A549 (cell line): ENCODE measurements around the gene MRPS5. TPM values are rescaled to one million over a fixed set of nuclear protein-coding genes. Genes with fewer than 3 reads are reported as not detected.

ENCODE experiments used
- ATAC-seq, 2 experiments: fragments of 200-7000 bp in 1 of 2; fragments of >200 bp in 1 of 2; cut with Nextera tagmentation in 1 of 2; cut with Tn5 transposase in 1 of 2; 3 replicates each; pipeline versions ENCODE4 v1.8.0 to v1.9.1; 2018 to 2020; ENCODE audit warnings: mild to moderate bottlenecking in 1 of 2, moderate library complexity in 1 of 2
- CTCF ChIA-PET: fragments of 300-600 bp; sonication (Branson Sonifier 250); formaldehyde crosslinking; extraction: SDS; loops from one replicate; lab custom pipeline; 2021; ENCODE audit warnings: antibody characterized with exemption, inconsistent platforms; lab: Yijun Ruan, JAX
- POLR2A ChIA-PET: fragments of 350-600 bp; formaldehyde crosslinking; extraction: SDS; loops from one replicate; lab custom pipeline; 2021; ENCODE audit warnings: antibody characterized with exemption, inconsistent platforms; lab: Yijun Ruan, JAX
- DNase-seq, 2 experiments: peaks; one replicate each; pipeline versions ENCODE4 v3.0.0 to v3.0.0-alpha.2; 2011 to 2016; ENCODE audit warnings: low read depth in 1 of 2, low spot score in 1 of 2
- FAIRE-seq: peaks from 2 replicates; lab custom pipeline; 2011; peaks lifted over from hg19 to GRCh38; lab: Jason Lieb, UNC
- H3K27ac ChIP-seq, 2 experiments: fragments of >200 bp; sonication (Bioruptor Twin); formaldehyde crosslinking; 3 replicates each; pipeline ENCODE4 v1.5.1; 2016 to 2017
- H3K4me1 ChIP-seq: fragments of >200 bp; sonication (Bioruptor Twin); formaldehyde crosslinking; 3 replicates; pipeline ENCODE4 v1.6.1; 2016
- H3K4me2 ChIP-seq: fragments of >200 bp; sonication (Bioruptor Twin); formaldehyde crosslinking; 3 replicates; pipeline ENCODE4 v1.6.1; 2016
- H3K4me3 ChIP-seq: fragments of >200 bp; sonication (Bioruptor Twin); formaldehyde crosslinking; 3 replicates; pipeline ENCODE4 v1.5.1; 2016
- H3K9me3 ChIP-seq: fragments of >200 bp; sonication (Bioruptor Twin); formaldehyde crosslinking; 3 replicates; pipeline ENCODE4 v1.6.1; 2016
- CBX8 ChIP-seq: fragments of 200-600 bp; sonication (generic); IDR thresholded peaks from 2 replicates; pipeline ENCODE4 v1.6.1; 2016
- ELK1 ChIP-seq: fragments of 150-350 bp; IDR thresholded peaks from 2 replicates; pipeline ENCODE4 v1.6.1; 2014; ENCODE audit warnings: low read depth, mild to moderate bottlenecking, low read length
- ESRRA ChIP-seq: fragments of 150-350 bp; IDR thresholded peaks from 2 replicates; pipeline ENCODE4 v1.6.1; 2014; ENCODE audit warnings: mild to moderate bottlenecking, low read length, borderline replicate concordance
- FOXS1 ChIP-seq: fragments of 250-450 bp; sonication (Bioruptor Pico); IDR thresholded peaks from 2 replicates; pipeline ENCODE4 v1.5.0; 2020; ENCODE audit warnings: mild to moderate bottlenecking, moderate library complexity
- HOXB13 ChIP-seq: fragments of 250-450 bp; sonication (Bioruptor Pico); IDR thresholded peaks from 2 replicates; pipeline ENCODE4 v1.5.0; 2020; ENCODE audit warnings: low read depth, mild to moderate bottlenecking, moderate library complexity
- HOXB5 ChIP-seq: fragments of 250-450 bp; sonication (Bioruptor Pico); IDR thresholded peaks from 2 replicates; pipeline ENCODE4 v1.5.0; 2020; ENCODE audit warnings: mild to moderate bottlenecking, moderate library complexity
- JUN ChIP-seq, 2 experiments: fragments of >200 bp; sonication (Bioruptor Twin); formaldehyde crosslinking; IDR thresholded peaks; 2 replicates in 1 of 2; 3 replicates in 1 of 2; pipeline ENCODE4 v1.6.1; 2016 to 2017
- JUNB ChIP-seq: fragments of >200 bp; sonication (Bioruptor Twin); formaldehyde crosslinking; IDR thresholded peaks from 2 replicates; pipeline ENCODE4 v1.6.1; 2016
- KDM5A ChIP-seq: fragments of 200-600 bp; sonication (generic); IDR thresholded peaks from 2 replicates; pipeline ENCODE4 v1.6.1; 2016; ENCODE audit warnings: antibody characterized with exemption, mild to moderate bottlenecking
- MAFK ChIP-seq: fragments of 450-650 bp; IDR thresholded peaks from 2 replicates; pipeline ENCODE4 v1.6.1; 2014; ENCODE audit not compliant: partially characterized antibody
- MAZ ChIP-seq: fragments of 150-350 bp; IDR thresholded peaks from 2 replicates; pipeline ENCODE4 v1.6.1; 2014; ENCODE audit warnings: antibody characterized with exemption, low read depth, low read length, borderline replicate concordance
- PBX3 ChIP-seq: IDR thresholded peaks from 2 replicates; pipeline ENCODE4 v1.6.1; 2012
- POLR2A ChIP-seq: IDR thresholded peaks from 2 replicates; pipeline ENCODE4 v1.6.1; 2012; ENCODE audit warnings: mild to moderate bottlenecking, low read length
- POLR2AphosphoS2 ChIP-seq: conservative IDR thresholded peaks from 2 replicates; pipeline ENCODE4 v1.6.1; 2012; ENCODE audit warnings: low read length, improper control_type of control experiment, inconsistent platforms
- RAD21 ChIP-seq, 2 experiments: fragments of >200 bp in 1 of 2; sonication (Bioruptor Twin) in 1 of 2; formaldehyde crosslinking in 1 of 2; IDR thresholded peaks in 1 of 2; conservative IDR thresholded peaks in 1 of 2; 2 replicates in 1 of 2; 3 replicates in 1 of 2; pipeline ENCODE4 v1.6.1; 2012 to 2018; ENCODE audit warnings: inconsistent platforms in 1 of 2
- RARB ChIP-seq: fragments of 250-450 bp; sonication (Bioruptor Pico); IDR thresholded peaks from 2 replicates; pipeline ENCODE4 v1.8.0; 2021; ENCODE audit warnings: mild to moderate bottlenecking, moderate library complexity
- RNF2 ChIP-seq: fragments of 200-600 bp; sonication (generic); IDR thresholded peaks from 2 replicates; pipeline ENCODE4 v1.6.1; 2016; ENCODE audit warnings: low read depth, mild to moderate bottlenecking, antibody characterized with exemption, moderate library complexity, borderline replicate concordance
- SMC3 ChIP-seq: fragments of >200 bp; sonication (Bioruptor Twin); formaldehyde crosslinking; IDR thresholded peaks from 3 replicates; pipeline ENCODE4 v1.6.1; 2018; ENCODE audit warnings: inconsistent platforms
- TP53 ChIP-seq: fragments of 250-450 bp; sonication (Bioruptor Pico); IDR thresholded peaks from 2 replicates; pipeline ENCODE4 v1.5.0; 2021; ENCODE audit warnings: mild to moderate bottlenecking, moderate library complexity
- ZFP36 ChIP-seq: fragments of 450-650 bp; IDR thresholded peaks from 2 replicates; pipeline ENCODE4 v1.6.1; 2014; ENCODE audit warnings: borderline replicate concordance; ENCODE audit not compliant: partially characterized antibody
- WGBS: methylation state at CpG from one replicate; pipeline ENCODE4 v1.1.6; 2017; ENCODE audit errors: missing lambda C conversion rate; 5-methylcytosine and 5-hydroxymethylcytosine counted together
- polyA plus RNA-seq, 4 experiments: library from polyadenylated mRNA; depleted of rRNA in 3 of 4; stranded (reverse); fragments of >200 nt; fragmentation: RNase III in 1 of 4; extraction: RNeasy Plus Mini Kit Qiagen cat#74134 plus additional on column Dnase treatment in 1 of 4; gene quantifications; 2 replicates in 3 of 4; 3 replicates in 1 of 4; pipeline ENCODE4 v1.2.3, GENCODE V29; 2011 to 2017
- TF ChIP-seq, protein P1 (sequence below): fragments of >200 bp; sonication (Bioruptor Twin); formaldehyde crosslinking; IDR thresholded peaks from 2 replicates; pipeline ENCODE4 v1.6.1; 2016
- TF ChIP-seq, protein P2 (sequence below): IDR thresholded peaks from 2 replicates; pipeline ENCODE4 v1.6.1; 2012
- TF ChIP-seq, protein P3 (sequence below): fragments of 250-450 bp; sonication (Bioruptor Pico); IDR thresholded peaks from 2 replicates; pipeline ENCODE4 v1.5.0; 2020; ENCODE audit warnings: low read depth, mild to moderate bottlenecking, moderate library complexity

Gene MRPS5
- polyA plus RNA-seq, 2 of the 4 experiments (the other 2 are of a cell fraction), result 103 to 123 TPM

- 47% methylated on average over 8 of the region's 8 CpGs for WGBS
- ChIA-PET CTCF (interaction anchor here (0.6 to 6.2 kb wide), 20 partner anchors 8 to 270 kb away, joined by 3 to 70 read pairs (median 6); no protein-coding TSS in a partner anchor), POLR2A (no interaction called here)
- Histone ChIP-seq H3K27ac (no peak overlapping the region), H3K4me3 (no peak overlapping the region), H3K9me3 (no peaks in the 10 kb centered on the region), H3K4me1 (peaks cover 10% of the 10 kb centered on the region; the same call in 1 of the 3 replicates), H3K4me2 (peak overlapping the region; percentile 94; the same call in 1 of the 3 replicates)
- TF ChIP-seq, protein P1, sequence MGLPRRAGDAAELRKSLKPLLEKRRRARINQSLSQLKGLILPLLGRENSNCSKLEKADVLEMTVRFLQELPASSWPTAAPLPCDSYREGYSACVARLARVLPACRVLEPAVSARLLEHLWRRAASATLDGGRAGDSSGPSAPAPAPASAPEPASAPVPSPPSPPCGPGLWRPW, result no peak
- no peak for TF ChIP-seq SMC3
- no peak for TF ChIP-seq PBX3
- TF ChIP-seq KDM5A, result no peak
- no peak for TF ChIP-seq CBX8
- TF ChIP-seq FOXS1, result no peak
- TF ChIP-seq RNF2, result no peak
- TF ChIP-seq RAD21 (conservative IDR thresholded peaks at IDR 0.05 in 1 of 2, IDR thresholded peaks at IDR 0.05 in 1 of 2), result no peak
- TF ChIP-seq, protein P2, sequence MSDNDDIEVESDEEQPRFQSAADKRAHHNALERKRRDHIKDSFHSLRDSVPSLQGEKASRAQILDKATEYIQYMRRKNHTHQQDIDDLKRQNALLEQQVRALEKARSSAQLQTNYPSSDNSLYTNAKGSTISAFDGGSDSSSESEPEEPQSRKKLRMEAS, result no peak
- no peak for TF ChIP-seq HOXB5 (CRISPR knock-in tag)
- TF ChIP-seq JUN (IDR thresholded peaks at IDR 0.05), result no peak
- no peak for TF ChIP-seq JUNB
- TF ChIP-seq HOXB13, result no peak
- no peak for TF ChIP-seq MAFK
- TF ChIP-seq, protein P3, sequence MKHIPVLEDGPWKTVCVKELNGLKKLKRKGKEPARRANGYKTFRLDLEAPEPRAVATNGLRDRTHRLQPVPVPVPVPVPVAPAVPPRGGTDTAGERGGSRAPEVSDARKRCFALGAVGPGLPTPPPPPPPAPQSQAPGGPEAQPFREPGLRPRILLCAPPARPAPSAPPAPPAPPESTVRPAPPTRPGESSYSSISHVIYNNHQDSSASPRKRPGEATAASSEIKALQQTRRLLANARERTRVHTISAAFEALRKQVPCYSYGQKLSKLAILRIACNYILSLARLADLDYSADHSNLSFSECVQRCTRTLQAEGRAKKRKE (CRISPR knock-in tag), result no peak
- TF ChIP-seq ZFP36, result no peak
- TF ChIP-seq TP53 (CRISPR knock-in tag), result no peak
- no peak for TF ChIP-seq POLR2AphosphoS2
- TF ChIP-seq MAZ, result no peak
- ATAC-seq, result no peak
- no peak for FAIRE-seq
- no peak for DNase-seq
Measured at GRCh38 chr2:95075440-95076132, 46.0 kb downstream of the MRPS5 start.

DNA sequence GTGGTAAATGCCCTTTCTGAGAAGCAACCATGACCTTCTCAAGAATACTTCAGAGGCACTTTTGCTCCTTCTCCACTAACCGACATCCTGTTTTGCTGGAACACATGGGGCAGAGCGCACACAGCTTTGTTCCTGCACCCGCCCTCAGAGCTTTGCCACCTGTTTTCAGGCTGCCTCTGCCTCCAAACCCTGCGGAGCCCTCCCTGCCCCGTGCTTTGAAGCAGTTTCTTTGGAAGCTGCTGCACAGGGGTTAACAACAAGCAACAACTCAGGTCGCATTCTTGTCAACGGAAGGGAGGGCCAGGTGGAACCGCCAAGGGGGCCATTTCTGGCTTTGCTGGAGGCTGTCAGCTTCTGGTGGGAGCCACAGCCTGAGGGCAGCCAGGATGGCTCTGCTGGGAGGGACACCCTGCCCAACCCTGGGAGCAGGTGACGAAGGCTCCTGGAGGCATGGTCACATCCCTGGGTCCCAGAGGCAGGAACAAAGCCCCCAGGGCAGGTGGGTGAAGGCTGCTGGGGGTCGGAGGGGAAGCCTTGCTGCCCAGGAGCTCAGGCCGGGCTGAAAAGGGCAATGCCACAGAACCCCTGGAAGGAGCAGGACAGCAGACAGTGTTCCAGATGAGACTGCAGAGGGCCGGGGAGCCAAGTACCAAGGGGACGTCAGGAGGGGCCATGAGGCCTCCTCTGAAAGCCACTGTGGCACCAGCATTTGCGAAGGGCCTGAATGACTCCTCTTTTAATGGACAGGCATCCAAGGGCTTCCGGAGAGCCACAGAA is 46.8 kb downstream of the MRPS5 start:
- ChIA-PET CTCF (interaction anchor here (0.6 to 6.2 kb wide), 10 partner anchors 10 to 270 kb away, joined by 3 to 70 read pairs (median 6); no protein-coding TSS in a partner anchor), POLR2A (no interaction called here)
- Histone ChIP-seq H3K4me1 (peaks cover 10% of the 10 kb centered on the region; the same call in 1 of the 3 replicates), H3K4me2 (no peak overlapping the region), H3K4me3 (no peak overlapping the region), H3K27ac (no peak overlapping the region), H3K9me3 (no peaks in the 10 kb centered on the region)
- DNase-seq (no peak), ATAC-seq (no peak), FAIRE-seq (no peak)
- no peak for TF ChIP-seq POLR2A
- TF ChIP-seq RARB (CRISPR knock-in tag), result no peak
- TF ChIP-seq ESRRA, result no peak
- TF ChIP-seq ELK1, result no peak
- 42% methylated on average over 15 of the region's 15 CpGs for WGBS
